GM12875 (cell line): ENCODE measurements around the gene ECI2.
A peak's percentile ranks its signal among the peaks of the same experiment; 100 is the strongest.

Experiments
- H3K4me3 ChIP-seq: one replicate; pipeline ENCODE4 v1.5.1; 2011; ENCODE audit warnings: low read depth, low read length, control low read depth
- CTCF ChIP-seq: IDR thresholded peaks from 2 replicates; pipeline ENCODE4 v1.5.1; 2011; ENCODE audit warnings: low read depth, mild to moderate bottlenecking, control low read depth, inconsistent platforms, low read length, moderate library complexity, borderline replicate concordance; ENCODE audit not compliant: insufficient read depth

Gene ECI2

GRCh38 chr6:4139272-4139671 lies 3.9 kb upstream of the ECI2 start:
- no peak overlapping the region for H3K4me3 ChIP-seq
- no peak for TF ChIP-seq CTCF

- no peak overlapping the region for H3K4me3 ChIP-seq
- TF ChIP-seq CTCF: no peak
These were observed 2.8 kb upstream of the ECI2 start for GRCh38 chr6:4138186-4138585.

- peak overlapping the region; percentile 56 for H3K4me3 ChIP-seq
- TF ChIP-seq CTCF: no peak
These were observed 1.0 kb upstream of the ECI2 start for GRCh38 chr6:4136354-4136831.

- no peak for TF ChIP-seq CTCF
- H3K4me3 ChIP-seq: peak overlapping the region; percentile 56
These were observed 434 bp upstream of the ECI2 start for GRCh38 chr6:4135665-4136353.

GRCh38 chr6:4133941-4134838 lies 1.2 kb downstream of the ECI2 start:
- H3K4me3 ChIP-seq: peak overlapping the region; percentile 77
- no peak for TF ChIP-seq CTCF

- no peak for TF ChIP-seq CTCF
- H3K4me3 ChIP-seq: no peak overlapping the region
These were observed 4.9 kb downstream of the ECI2 start for GRCh38 chr6:4130357-4130987.
